Neural progenitor cell (in vitro differentiated cells): ENCODE measurements around the gene DNAJC8. TPM values are rescaled to one million over a fixed set of nuclear protein-coding genes. Genes with fewer than 3 reads are reported as not detected.

Experiments
- DNase-seq: peaks from one replicate; pipeline ENCODE4 v3.0.0-alpha.2; 2016; ENCODE audit warnings: low spot score
- H2AFZ ChIP-seq: fragments of 200-600 bp; sonication (generic); replicated peaks from 2 replicates; pipeline ENCODE4 v1.6.1; 2016; ENCODE audit warnings: antibody characterized with exemption
- H3F3A ChIP-seq: fragments of 200-600 bp; sonication (generic); 2 replicates; pipeline ENCODE4 v1.6.1; 2016; ENCODE audit warnings: antibody characterized with exemption, low read depth
- H3K27ac ChIP-seq: fragments of 200-600 bp; sonication (generic); 2 replicates; pipeline ENCODE4 v1.5.1; 2016; ENCODE audit warnings: mild to moderate bottlenecking
- H3K27me3 ChIP-seq: fragments of 200-600 bp; sonication (generic); 2 replicates; pipeline ENCODE4 v1.6.1; 2016; ENCODE audit warnings: mild to moderate bottlenecking, moderate library complexity
- H3K36me3 ChIP-seq: fragments of 200-600 bp; sonication (generic); 2 replicates; pipeline ENCODE4 v1.5.1; 2016
- H3K4me1 ChIP-seq: fragments of 200-600 bp; sonication (generic); 2 replicates; pipeline ENCODE4 v1.6.1; 2016; ENCODE audit warnings: mixed run types
- H3K4me2 ChIP-seq: fragments of 200-600 bp; sonication (generic); 2 replicates; pipeline ENCODE4 v1.6.1; 2016
- H3K4me3 ChIP-seq: fragments of 200-600 bp; sonication (generic); 2 replicates; pipeline ENCODE4 v1.5.1; 2016
- H3K79me2 ChIP-seq: fragments of 200-600 bp; sonication (generic); 2 replicates; pipeline ENCODE4 v1.6.1; 2016; ENCODE audit warnings: low read depth
- H3K9ac ChIP-seq: fragments of 200-600 bp; sonication (generic); 2 replicates; pipeline ENCODE4 v1.6.1; 2016
- H3K9me3 ChIP-seq: fragments of 200-600 bp; sonication (generic); 2 replicates; pipeline ENCODE4 v1.5.1; 2016; ENCODE audit warnings: low read depth
- H4K20me1 ChIP-seq: fragments of 200-600 bp; sonication (generic); 2 replicates; pipeline ENCODE4 v1.6.1; 2016; ENCODE audit warnings: low read depth
- H3K27ac Mint-ChIP-seq: 3 replicates; pipeline ENCODE4 v1.8.0; 2021; ENCODE audit warnings: mixed read lengths
- H3K27me3 Mint-ChIP-seq: 2 replicates; pipeline ENCODE4 v1.8.0; 2022; ENCODE audit warnings: low read depth, mild to moderate bottlenecking, inconsistent platforms, moderate library complexity, mixed read lengths; ENCODE audit not compliant: insufficient read depth
- H3K36me3 Mint-ChIP-seq: 3 replicates; pipeline ENCODE4 v1.8.0; 2021; ENCODE audit warnings: mixed read lengths
- H3K4me1 Mint-ChIP-seq: 3 replicates; pipeline ENCODE4 v1.8.0; 2021; ENCODE audit warnings: mixed read lengths
- H3K4me3 Mint-ChIP-seq: 3 replicates; pipeline ENCODE4 v1.8.0; 2021; ENCODE audit warnings: mild to moderate bottlenecking, moderate library complexity, mixed read lengths
- H3K9me3 Mint-ChIP-seq: 3 replicates; pipeline ENCODE4 v1.8.0; 2020; ENCODE audit warnings: mixed read lengths
- CTCF ChIP-seq: fragments of 200-600 bp; sonication (generic); IDR thresholded peaks from 2 replicates; pipeline ENCODE4 v1.5.1; 2017; ENCODE audit warnings: antibody characterized with exemption, mild to moderate bottlenecking
- EZH2 ChIP-seq: fragments of 200-600 bp; sonication (generic); IDR thresholded peaks from 2 replicates; pipeline ENCODE4 v1.6.1; 2017; ENCODE audit warnings: antibody characterized with exemption, mild to moderate bottlenecking, moderate library complexity
- EZH2phosphoT487 ChIP-seq: fragments of 200-600 bp; sonication (generic); IDR thresholded peaks from 2 replicates; pipeline ENCODE4 v1.6.1; 2017; ENCODE audit warnings: antibody characterized with exemption
- total RNA-seq: library from RNA; depleted of rRNA; stranded (reverse); fragments of >200 nt; gene quantifications from 2 replicates; pipeline ENCODE4 v1.2.3, GENCODE V29; 2015; ENCODE audit warnings: low replicate concordance

DNAJC8 gene
- total RNA-seq, 1 donor from 2014 or later = 117 TPM

GRCh38 chr1:28159243-28159642 is 73.6 kb downstream of the DNAJC8 start:
- no peak overlapping the region for H3K4me3 ChIP-seq
- H3K27ac Mint-ChIP-seq = no peak overlapping the region
- H3K79me2 ChIP-seq = no peaks in the 10 kb centered on the region
- peaks cover 6% of the 10 kb centered on the region for H3K4me1 Mint-ChIP-seq
- no peaks in the 10 kb centered on the region for H3K36me3 Mint-ChIP-seq
- no peak overlapping the region for H3K4me3 Mint-ChIP-seq
- TF ChIP-seq CTCF = no peak
- TF ChIP-seq EZH2 = no peak
- TF ChIP-seq EZH2phosphoT487 = no peak
- no peaks in the 10 kb centered on the region for H3K9me3 Mint-ChIP-seq
- H3K4me2 ChIP-seq = no peak overlapping the region
- DNase-seq = no peak
- no peaks in the 10 kb centered on the region for H3K4me1 ChIP-seq
- H3K27me3 ChIP-seq = no peaks in the 10 kb centered on the region
- no peaks in the 10 kb centered on the region for H4K20me1 ChIP-seq
- no peak overlapping the region for H3K9ac ChIP-seq
- H3K27me3 Mint-ChIP-seq = peaks cover 8% of the 10 kb centered on the region
- no peak overlapping the region for H2AFZ ChIP-seq
- no peaks in the 10 kb centered on the region for H3K9me3 ChIP-seq
- no peaks in the 10 kb centered on the region for H3K36me3 ChIP-seq
- no peak overlapping the region for H3K27ac ChIP-seq
- H3F3A ChIP-seq = no peaks in the 10 kb centered on the region

GRCh38 chr1:28157894-28158293 is 74.9 kb downstream of the DNAJC8 start:
- no peaks in the 10 kb centered on the region for H3K36me3 Mint-ChIP-seq
- Histone ChIP-seq H3K4me2 (no peak overlapping the region), H3K36me3 (no peaks in the 10 kb centered on the region), H3K79me2 (no peaks in the 10 kb centered on the region), H2AFZ (peak overlapping the region; percentile 42), H3K9me3 (no peaks in the 10 kb centered on the region), H3F3A (no peaks in the 10 kb centered on the region), H3K9ac (no peak overlapping the region), H3K4me3 (no peak overlapping the region), H4K20me1 (no peaks in the 10 kb centered on the region), H3K4me1 (no peaks in the 10 kb centered on the region), H3K27ac (no peak overlapping the region), H3K27me3 (no peaks in the 10 kb centered on the region)
- no peak overlapping the region for H3K4me3 Mint-ChIP-seq
- TF ChIP-seq CTCF = no peak
- TF ChIP-seq EZH2phosphoT487 = no peak
- no peak for TF ChIP-seq EZH2
- H3K27me3 Mint-ChIP-seq = peaks cover 6% of the 10 kb centered on the region
- no peaks in the 10 kb centered on the region for H3K4me1 Mint-ChIP-seq
- H3K27ac Mint-ChIP-seq = no peak overlapping the region
- no peaks in the 10 kb centered on the region for H3K9me3 Mint-ChIP-seq
- no peak for DNase-seq

GRCh38 chr1:28156821-28157220 is 76.0 kb downstream of the DNAJC8 start:
- no peaks in the 10 kb centered on the region for H3K9me3 ChIP-seq
- Mint-ChIP-seq H3K4me3 (no peak overlapping the region), H3K36me3 (no peaks in the 10 kb centered on the region), H3K4me1 (no peaks in the 10 kb centered on the region), H3K27ac (no peak overlapping the region), H3K9me3 (no peaks in the 10 kb centered on the region), H3K27me3 (peaks cover 4% of the 10 kb centered on the region)
- no peak overlapping the region for H3K27ac ChIP-seq
- H3K36me3 ChIP-seq = no peaks in the 10 kb centered on the region
- no peaks in the 10 kb centered on the region for H3F3A ChIP-seq
- no peak for DNase-seq
- no peak overlapping the region for H3K4me3 ChIP-seq
- H4K20me1 ChIP-seq = no peaks in the 10 kb centered on the region
- TF ChIP-seq CTCF = no peak
- TF ChIP-seq EZH2phosphoT487 = no peak
- TF ChIP-seq EZH2 = no peak
- H3K9ac ChIP-seq = no peak overlapping the region
- H3K4me1 ChIP-seq = no peaks in the 10 kb centered on the region
- no peak overlapping the region for H2AFZ ChIP-seq
- no peak overlapping the region for H3K4me2 ChIP-seq
- H3K79me2 ChIP-seq = no peaks in the 10 kb centered on the region
- H3K27me3 ChIP-seq = no peaks in the 10 kb centered on the region
